WTC11 (cell line): ENCODE data around the gene GOSR2. TPM values are rescaled to one million over a fixed set of nuclear protein-coding genes. Genes with fewer than 3 reads are reported as not detected.

Experiments
- ATAC-seq: fragments of 200-7000 bp; cut with Tn5 transposase; 2 replicates; pipeline ENCODE4 v1.10.0; 2021; ENCODE audit warnings: mild to moderate bottlenecking, moderate library complexity
- CTCF ChIA-PET: fragments of 300-600 bp; sonication (Branson Sonifier 250); formaldehyde crosslinking; loops from one replicate; lab custom pipeline; 2021; ENCODE audit warnings: antibody characterized with exemption; lab: Charles Lee
- POLR2A ChIA-PET: fragments of 350-600 bp; sonication (Branson Sonifier 250); formaldehyde crosslinking; loops from one replicate; lab custom pipeline; 2021; ENCODE audit warnings: antibody characterized with exemption; lab: Charles Lee
- DNase-seq: peaks from one replicate; pipeline ENCODE4 v3.0.0; 2021; ENCODE audit warnings: low spot score
- H3K27ac Mint-ChIP-seq: 2 replicates; pipeline ENCODE4 v1.8.0; 2021; ENCODE audit warnings: mixed read lengths
- H3K27me3 Mint-ChIP-seq: 2 replicates; pipeline ENCODE4 v1.8.0; 2021; ENCODE audit warnings: low read depth, mild to moderate bottlenecking, moderate library complexity, mixed read lengths
- H3K36me3 Mint-ChIP-seq: 2 replicates; pipeline ENCODE4 v1.8.0; 2021; ENCODE audit warnings: mixed read lengths
- H3K4me1 Mint-ChIP-seq: 2 replicates; pipeline ENCODE4 v1.8.0; 2022; ENCODE audit warnings: mixed read lengths
- H3K4me3 Mint-ChIP-seq: 2 replicates; pipeline ENCODE4 v1.8.0; 2021; ENCODE audit warnings: mild to moderate bottlenecking, moderate library complexity, mixed read lengths
- H3K9me3 Mint-ChIP-seq: 2 replicates; pipeline ENCODE4 v1.8.0; 2021; ENCODE audit warnings: mixed read lengths
- ATF1 ChIP-seq: sonication (generic); formaldehyde crosslinking; IDR thresholded peaks from 2 replicates; pipeline ENCODE4 v1.8.1; 2023; ENCODE audit warnings: mild to moderate bottlenecking, moderate library complexity, missing genetic modification reagents
- JAZF1 ChIP-seq: fragments of 250-450 bp; sonication (Bioruptor Pico); IDR thresholded peaks from 2 replicates; pipeline ENCODE4 v1.9.0; 2021; ENCODE audit warnings: moderate library complexity, mild to moderate bottlenecking, inconsistent platforms
- JUN ChIP-seq: sonication (generic); formaldehyde crosslinking; IDR thresholded peaks from 2 replicates; pipeline ENCODE4 v1.8.0; 2023; ENCODE audit warnings: mild to moderate bottlenecking, missing genetic modification reagents
- MYBL2 ChIP-seq: sonication (generic); formaldehyde crosslinking; IDR thresholded peaks from 2 replicates; pipeline ENCODE4 v1.8.1; 2023; ENCODE audit warnings: mild to moderate bottlenecking, moderate library complexity, missing genetic modification reagents
- NR3C1 ChIP-seq: sonication (generic); formaldehyde crosslinking; conservative IDR thresholded peaks from 2 replicates; pipeline ENCODE4 v1.8.1; 2023; ENCODE audit warnings: low read depth, mild to moderate bottlenecking, missing genetic modification reagents
- OVOL2 ChIP-seq: fragments of 250-450 bp; sonication (Bioruptor Pico); IDR thresholded peaks from 2 replicates; pipeline ENCODE4 v1.9.0; 2021; ENCODE audit warnings: mild to moderate bottlenecking, borderline replicate concordance
- RELA ChIP-seq: sonication (generic); formaldehyde crosslinking; IDR thresholded peaks from 2 replicates; pipeline ENCODE4 v1.8.1; 2022; ENCODE audit warnings: missing genetic modification reagents, mild to moderate bottlenecking, borderline replicate concordance
- TCF7 ChIP-seq: sonication (generic); formaldehyde crosslinking; IDR thresholded peaks from 2 replicates; pipeline ENCODE4 v1.8.0; 2022; ENCODE audit warnings: mild to moderate bottlenecking, low read depth, missing genetic modification reagents, moderate library complexity
- ZNF138 ChIP-seq: sonication (generic); formaldehyde crosslinking; conservative IDR thresholded peaks from 2 replicates; pipeline ENCODE4 v1.8.1; 2022; ENCODE audit warnings: mild to moderate bottlenecking, moderate library complexity, missing genetic modification reagents
- ZNF396 ChIP-seq: fragments of 250-450 bp; sonication (Bioruptor Pico); IDR thresholded peaks from 2 replicates; pipeline ENCODE4 v1.8.0; 2021; ENCODE audit warnings: mild to moderate bottlenecking, moderate library complexity, borderline replicate concordance
- ZNF671 ChIP-seq: fragments of 250-450 bp; sonication (Bioruptor Pico); IDR thresholded peaks from 2 replicates; pipeline ENCODE4 v1.8.0; 2021; ENCODE audit warnings: mild to moderate bottlenecking
- total RNA-seq: library from RNA; stranded (reverse); gene quantifications from 3 replicates; pipeline ENCODE4 v1.2.3, GENCODE V29; 2021
- TF ChIP-seq, protein P1 (sequence below): sonication (generic); formaldehyde crosslinking; IDR thresholded peaks from 2 replicates; pipeline ENCODE4 v1.8.0; 2023; ENCODE audit warnings: mild to moderate bottlenecking, missing genetic modification reagents
- TF ChIP-seq, protein P2 (sequence below): sonication (generic); formaldehyde crosslinking; conservative IDR thresholded peaks from 2 replicates; pipeline ENCODE4 v1.8.1; 2022; ENCODE audit warnings: mild to moderate bottlenecking, missing genetic modification reagents
- TF ChIP-seq, protein P3 (sequence below): sonication (generic); formaldehyde crosslinking; IDR thresholded peaks from 2 replicates; pipeline ENCODE4 v1.8.0; 2022; ENCODE audit warnings: mild to moderate bottlenecking, missing genetic modification reagents
- TF ChIP-seq, protein P4 (sequence below): fragments of 250-450 bp; sonication (Bioruptor Pico); IDR thresholded peaks from 2 replicates; pipeline ENCODE4 v1.9.0; 2021; ENCODE audit warnings: mild to moderate bottlenecking
- TF ChIP-seq, protein P5 (sequence below): sonication (generic); formaldehyde crosslinking; IDR thresholded peaks from 2 replicates; pipeline ENCODE4 v1.8.0; 2022; ENCODE audit warnings: missing genetic modification reagents
- TF ChIP-seq, protein P6 (sequence below): sonication (generic); formaldehyde crosslinking; IDR thresholded peaks from 2 replicates; pipeline ENCODE4 v1.8.1; 2022; ENCODE audit warnings: low read depth, missing genetic modification reagents, borderline replicate concordance
- TF ChIP-seq, protein P7 (sequence below): fragments of 250-450 bp; sonication (Bioruptor Pico); IDR thresholded peaks from 2 replicates; pipeline ENCODE4 v1.9.0; 2021; ENCODE audit warnings: mild to moderate bottlenecking
- TF ChIP-seq, protein P8 (sequence below): fragments of 250-450 bp; sonication (Bioruptor Pico); IDR thresholded peaks from 2 replicates; pipeline ENCODE4 v1.9.0; 2021; ENCODE audit warnings: mild to moderate bottlenecking, borderline replicate concordance

Gene GOSR2
- total RNA-seq, 1 experiment from 2014 or later, result 45.8 TPM

DNA sequence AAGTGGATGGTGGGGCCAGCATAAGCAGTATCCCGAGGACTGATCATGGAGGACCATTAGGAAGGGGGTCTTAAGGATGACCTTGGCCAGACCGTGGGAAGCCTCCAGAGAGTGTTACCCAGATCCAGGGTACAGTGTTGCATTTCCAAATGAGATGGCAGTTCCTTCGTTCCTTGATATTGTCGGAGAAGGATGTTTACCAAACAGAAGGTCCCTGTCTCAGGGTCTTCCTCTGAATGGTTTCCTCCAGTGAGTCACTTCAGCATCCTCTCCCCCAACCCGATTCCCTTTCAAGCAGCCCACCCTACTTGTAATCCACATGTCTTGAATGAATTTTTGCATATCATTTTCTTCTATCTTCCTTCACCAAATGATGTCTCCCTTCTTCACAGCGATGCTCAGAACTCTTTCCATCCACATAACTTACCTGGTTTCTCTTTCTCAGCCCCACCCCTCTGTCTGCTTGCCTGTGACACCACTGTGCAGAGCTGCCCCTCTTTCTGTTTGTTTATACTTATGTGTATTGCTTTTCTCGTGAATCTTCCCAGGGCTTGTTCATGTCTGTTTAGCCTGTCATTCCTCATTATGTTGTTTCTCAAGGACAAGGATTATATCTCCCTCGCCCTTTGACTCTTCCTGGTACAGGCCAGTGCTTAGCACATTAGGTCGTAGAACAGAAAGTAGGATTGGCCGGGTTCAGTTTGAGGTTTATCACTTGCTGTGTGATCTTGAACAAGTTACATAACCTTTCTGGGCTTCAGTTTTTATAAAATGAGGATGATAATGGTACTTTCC is 5.7 kb downstream of the GOSR2 start (continued):
- TF ChIP-seq, protein P1, sequence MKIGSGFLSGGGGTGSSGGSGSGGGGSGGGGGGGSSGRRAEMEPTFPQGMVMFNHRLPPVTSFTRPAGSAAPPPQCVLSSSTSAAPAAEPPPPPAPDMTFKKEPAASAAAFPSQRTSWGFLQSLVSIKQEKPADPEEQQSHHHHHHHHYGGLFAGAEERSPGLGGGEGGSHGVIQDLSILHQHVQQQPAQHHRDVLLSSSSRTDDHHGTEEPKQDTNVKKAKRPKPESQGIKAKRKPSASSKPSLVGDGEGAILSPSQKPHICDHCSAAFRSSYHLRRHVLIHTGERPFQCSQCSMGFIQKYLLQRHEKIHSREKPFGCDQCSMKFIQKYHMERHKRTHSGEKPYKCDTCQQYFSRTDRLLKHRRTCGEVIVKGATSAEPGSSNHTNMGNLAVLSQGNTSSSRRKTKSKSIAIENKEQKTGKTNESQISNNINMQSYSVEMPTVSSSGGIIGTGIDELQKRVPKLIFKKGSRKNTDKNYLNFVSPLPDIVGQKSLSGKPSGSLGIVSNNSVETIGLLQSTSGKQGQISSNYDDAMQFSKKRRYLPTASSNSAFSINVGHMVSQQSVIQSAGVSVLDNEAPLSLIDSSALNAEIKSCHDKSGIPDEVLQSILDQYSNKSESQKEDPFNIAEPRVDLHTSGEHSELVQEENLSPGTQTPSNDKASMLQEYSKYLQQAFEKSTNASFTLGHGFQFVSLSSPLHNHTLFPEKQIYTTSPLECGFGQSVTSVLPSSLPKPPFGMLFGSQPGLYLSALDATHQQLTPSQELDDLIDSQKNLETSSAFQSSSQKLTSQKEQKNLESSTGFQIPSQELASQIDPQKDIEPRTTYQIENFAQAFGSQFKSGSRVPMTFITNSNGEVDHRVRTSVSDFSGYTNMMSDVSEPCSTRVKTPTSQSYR, result no peak
- no peak for TF ChIP-seq TCF7 (CRISPR knock-in tag)
- TF ChIP-seq, protein P2, sequence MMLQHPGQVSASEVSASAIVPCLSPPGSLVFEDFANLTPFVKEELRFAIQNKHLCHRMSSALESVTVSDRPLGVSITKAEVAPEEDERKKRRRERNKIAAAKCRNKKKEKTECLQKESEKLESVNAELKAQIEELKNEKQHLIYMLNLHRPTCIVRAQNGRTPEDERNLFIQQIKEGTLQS (CRISPR knock-in tag), result no peak
- TF ChIP-seq ZNF138 (CRISPR knock-in tag), result no peak
- TF ChIP-seq, protein P3, sequence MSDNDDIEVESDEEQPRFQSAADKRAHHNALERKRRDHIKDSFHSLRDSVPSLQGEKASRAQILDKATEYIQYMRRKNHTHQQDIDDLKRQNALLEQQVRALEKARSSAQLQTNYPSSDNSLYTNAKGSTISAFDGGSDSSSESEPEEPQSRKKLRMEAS (CRISPR knock-in tag), result no peak
- TF ChIP-seq, protein P4, sequence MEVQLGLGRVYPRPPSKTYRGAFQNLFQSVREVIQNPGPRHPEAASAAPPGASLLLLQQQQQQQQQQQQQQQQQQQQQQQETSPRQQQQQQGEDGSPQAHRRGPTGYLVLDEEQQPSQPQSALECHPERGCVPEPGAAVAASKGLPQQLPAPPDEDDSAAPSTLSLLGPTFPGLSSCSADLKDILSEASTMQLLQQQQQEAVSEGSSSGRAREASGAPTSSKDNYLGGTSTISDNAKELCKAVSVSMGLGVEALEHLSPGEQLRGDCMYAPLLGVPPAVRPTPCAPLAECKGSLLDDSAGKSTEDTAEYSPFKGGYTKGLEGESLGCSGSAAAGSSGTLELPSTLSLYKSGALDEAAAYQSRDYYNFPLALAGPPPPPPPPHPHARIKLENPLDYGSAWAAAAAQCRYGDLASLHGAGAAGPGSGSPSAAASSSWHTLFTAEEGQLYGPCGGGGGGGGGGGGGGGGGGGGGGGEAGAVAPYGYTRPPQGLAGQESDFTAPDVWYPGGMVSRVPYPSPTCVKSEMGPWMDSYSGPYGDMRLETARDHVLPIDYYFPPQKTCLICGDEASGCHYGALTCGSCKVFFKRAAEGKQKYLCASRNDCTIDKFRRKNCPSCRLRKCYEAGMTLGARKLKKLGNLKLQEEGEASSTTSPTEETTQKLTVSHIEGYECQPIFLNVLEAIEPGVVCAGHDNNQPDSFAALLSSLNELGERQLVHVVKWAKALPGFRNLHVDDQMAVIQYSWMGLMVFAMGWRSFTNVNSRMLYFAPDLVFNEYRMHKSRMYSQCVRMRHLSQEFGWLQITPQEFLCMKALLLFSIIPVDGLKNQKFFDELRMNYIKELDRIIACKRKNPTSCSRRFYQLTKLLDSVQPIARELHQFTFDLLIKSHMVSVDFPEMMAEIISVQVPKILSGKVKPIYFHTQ (CRISPR knock-in tag), result no peak
- TF ChIP-seq NR3C1 (CRISPR knock-in tag), result no peak
- TF ChIP-seq MYBL2 (CRISPR knock-in tag), result no peak
- TF ChIP-seq JUN (CRISPR knock-in tag), result no peak
- TF ChIP-seq, protein P5, sequence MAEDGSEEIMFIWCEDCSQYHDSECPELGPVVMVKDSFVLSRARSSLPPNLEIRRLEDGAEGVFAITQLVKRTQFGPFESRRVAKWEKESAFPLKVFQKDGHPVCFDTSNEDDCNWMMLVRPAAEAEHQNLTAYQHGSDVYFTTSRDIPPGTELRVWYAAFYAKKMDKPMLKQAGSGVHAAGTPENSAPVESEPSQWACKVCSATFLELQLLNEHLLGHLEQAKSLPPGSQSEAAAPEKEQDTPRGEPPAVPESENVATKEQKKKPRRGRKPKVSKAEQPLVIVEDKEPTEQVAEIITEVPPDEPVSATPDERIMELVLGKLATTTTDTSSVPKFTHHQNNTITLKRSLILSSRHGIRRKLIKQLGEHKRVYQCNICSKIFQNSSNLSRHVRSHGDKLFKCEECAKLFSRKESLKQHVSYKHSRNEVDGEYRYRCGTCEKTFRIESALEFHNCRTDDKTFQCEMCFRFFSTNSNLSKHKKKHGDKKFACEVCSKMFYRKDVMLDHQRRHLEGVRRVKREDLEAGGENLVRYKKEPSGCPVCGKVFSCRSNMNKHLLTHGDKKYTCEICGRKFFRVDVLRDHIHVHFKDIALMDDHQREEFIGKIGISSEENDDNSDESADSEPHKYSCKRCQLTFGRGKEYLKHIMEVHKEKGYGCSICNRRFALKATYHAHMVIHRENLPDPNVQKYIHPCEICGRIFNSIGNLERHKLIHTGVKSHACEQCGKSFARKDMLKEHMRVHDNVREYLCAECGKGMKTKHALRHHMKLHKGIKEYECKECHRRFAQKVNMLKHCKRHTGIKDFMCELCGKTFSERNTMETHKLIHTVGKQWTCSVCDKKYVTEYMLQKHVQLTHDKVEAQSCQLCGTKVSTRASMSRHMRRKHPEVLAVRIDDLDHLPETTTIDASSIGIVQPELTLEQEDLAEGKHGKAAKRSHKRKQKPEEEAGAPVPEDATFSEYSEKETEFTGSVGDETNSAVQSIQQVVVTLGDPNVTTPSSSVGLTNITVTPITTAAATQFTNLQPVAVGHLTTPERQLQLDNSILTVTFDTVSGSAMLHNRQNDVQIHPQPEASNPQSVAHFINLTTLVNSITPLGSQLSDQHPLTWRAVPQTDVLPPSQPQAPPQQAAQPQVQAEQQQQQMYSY (CRISPR knock-in tag), result no peak
- no peak for TF ChIP-seq ZNF396 (CRISPR knock-in tag)

DNA sequence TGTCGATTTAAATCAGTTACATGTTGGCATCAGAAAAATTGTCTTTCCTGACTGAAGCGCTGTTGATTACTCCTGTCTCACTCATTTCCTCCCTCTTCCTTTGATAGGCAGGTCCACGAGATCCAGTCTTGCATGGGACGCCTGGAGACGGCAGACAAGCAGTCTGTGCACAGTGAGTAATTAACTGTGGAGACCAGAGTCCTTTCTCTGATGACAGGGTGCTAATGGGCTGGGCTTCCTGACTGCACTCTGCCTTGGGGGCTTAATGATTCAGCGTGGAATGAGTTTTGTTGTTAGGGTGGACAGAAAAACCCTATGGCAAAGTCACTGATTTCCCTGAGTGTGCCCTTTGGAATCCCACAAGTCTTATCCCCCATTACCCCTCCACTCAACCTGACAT is 6.5 kb downstream of the GOSR2 start:
- no peaks in the 10 kb centered on the region for H3K9me3 Mint-ChIP-seq
- H3K36me3 Mint-ChIP-seq, result peaks cover 42% of the 10 kb centered on the region
- POLR2A ChIA-PET, result no interaction called here
- H3K27ac Mint-ChIP-seq, result no peak overlapping the region
- H3K4me3 Mint-ChIP-seq, result no peak overlapping the region
- DNase-seq, result no peak
- H3K27me3 Mint-ChIP-seq, result no peaks in the 10 kb centered on the region
- ATAC-seq, result no peak
- CTCF ChIA-PET, result no interaction called here
- peaks cover under 1% of the 10 kb centered on the region; the same call in 1 of the 2 replicates for H3K4me1 Mint-ChIP-seq
- TF ChIP-seq, protein P6, sequence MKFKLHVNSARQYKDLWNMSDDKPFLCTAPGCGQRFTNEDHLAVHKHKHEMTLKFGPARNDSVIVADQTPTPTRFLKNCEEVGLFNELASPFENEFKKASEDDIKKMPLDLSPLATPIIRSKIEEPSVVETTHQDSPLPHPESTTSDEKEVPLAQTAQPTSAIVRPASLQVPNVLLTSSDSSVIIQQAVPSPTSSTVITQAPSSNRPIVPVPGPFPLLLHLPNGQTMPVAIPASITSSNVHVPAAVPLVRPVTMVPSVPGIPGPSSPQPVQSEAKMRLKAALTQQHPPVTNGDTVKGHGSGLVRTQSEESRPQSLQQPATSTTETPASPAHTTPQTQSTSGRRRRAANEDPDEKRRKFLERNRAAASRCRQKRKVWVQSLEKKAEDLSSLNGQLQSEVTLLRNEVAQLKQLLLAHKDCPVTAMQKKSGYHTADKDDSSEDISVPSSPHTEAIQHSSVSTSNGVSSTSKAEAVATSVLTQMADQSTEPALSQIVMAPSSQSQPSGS (CRISPR knock-in tag), result no peak
- TF ChIP-seq OVOL2 (CRISPR knock-in tag) (no peak), JAZF1 (CRISPR knock-in tag) (no peak), ZNF138 (CRISPR knock-in tag) (no peak), ZNF671 (CRISPR knock-in tag) (no peak), ATF1 (CRISPR knock-in tag) (no peak), RELA (CRISPR knock-in tag) (no peak)
- TF ChIP-seq, protein P7, sequence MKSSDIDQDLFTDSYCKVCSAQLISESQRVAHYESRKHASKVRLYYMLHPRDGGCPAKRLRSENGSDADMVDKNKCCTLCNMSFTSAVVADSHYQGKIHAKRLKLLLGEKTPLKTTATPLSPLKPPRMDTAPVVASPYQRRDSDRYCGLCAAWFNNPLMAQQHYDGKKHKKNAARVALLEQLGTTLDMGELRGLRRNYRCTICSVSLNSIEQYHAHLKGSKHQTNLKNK (CRISPR knock-in tag), result no peak
- TF ChIP-seq, protein P8, sequence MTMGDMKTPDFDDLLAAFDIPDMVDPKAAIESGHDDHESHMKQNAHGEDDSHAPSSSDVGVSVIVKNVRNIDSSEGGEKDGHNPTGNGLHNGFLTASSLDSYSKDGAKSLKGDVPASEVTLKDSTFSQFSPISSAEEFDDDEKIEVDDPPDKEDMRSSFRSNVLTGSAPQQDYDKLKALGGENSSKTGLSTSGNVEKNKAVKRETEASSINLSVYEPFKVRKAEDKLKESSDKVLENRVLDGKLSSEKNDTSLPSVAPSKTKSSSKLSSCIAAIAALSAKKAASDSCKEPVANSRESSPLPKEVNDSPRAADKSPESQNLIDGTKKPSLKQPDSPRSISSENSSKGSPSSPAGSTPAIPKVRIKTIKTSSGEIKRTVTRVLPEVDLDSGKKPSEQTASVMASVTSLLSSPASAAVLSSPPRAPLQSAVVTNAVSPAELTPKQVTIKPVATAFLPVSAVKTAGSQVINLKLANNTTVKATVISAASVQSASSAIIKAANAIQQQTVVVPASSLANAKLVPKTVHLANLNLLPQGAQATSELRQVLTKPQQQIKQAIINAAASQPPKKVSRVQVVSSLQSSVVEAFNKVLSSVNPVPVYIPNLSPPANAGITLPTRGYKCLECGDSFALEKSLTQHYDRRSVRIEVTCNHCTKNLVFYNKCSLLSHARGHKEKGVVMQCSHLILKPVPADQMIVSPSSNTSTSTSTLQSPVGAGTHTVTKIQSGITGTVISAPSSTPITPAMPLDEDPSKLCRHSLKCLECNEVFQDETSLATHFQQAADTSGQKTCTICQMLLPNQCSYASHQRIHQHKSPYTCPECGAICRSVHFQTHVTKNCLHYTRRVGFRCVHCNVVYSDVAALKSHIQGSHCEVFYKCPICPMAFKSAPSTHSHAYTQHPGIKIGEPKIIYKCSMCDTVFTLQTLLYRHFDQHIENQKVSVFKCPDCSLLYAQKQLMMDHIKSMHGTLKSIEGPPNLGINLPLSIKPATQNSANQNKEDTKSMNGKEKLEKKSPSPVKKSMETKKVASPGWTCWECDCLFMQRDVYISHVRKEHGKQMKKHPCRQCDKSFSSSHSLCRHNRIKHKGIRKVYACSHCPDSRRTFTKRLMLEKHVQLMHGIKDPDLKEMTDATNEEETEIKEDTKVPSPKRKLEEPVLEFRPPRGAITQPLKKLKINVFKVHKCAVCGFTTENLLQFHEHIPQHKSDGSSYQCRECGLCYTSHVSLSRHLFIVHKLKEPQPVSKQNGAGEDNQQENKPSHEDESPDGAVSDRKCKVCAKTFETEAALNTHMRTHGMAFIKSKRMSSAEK (CRISPR knock-in tag), result no peak
